NCI-H2107 treated with DMSO at 0.1 percent for 48 hours (cell line): ENCODE results near the gene LPP.
A peak's percentile ranks its signal among the peaks of the same experiment; 100 is the strongest.

ENCODE experiments used
- DNase-seq: peaks from one replicate; lab custom pipeline; 2025; ENCODE audit not compliant: unreplicated experiment; lab: John Stamatoyannopoulos, UW

Gene LPP

DNA sequence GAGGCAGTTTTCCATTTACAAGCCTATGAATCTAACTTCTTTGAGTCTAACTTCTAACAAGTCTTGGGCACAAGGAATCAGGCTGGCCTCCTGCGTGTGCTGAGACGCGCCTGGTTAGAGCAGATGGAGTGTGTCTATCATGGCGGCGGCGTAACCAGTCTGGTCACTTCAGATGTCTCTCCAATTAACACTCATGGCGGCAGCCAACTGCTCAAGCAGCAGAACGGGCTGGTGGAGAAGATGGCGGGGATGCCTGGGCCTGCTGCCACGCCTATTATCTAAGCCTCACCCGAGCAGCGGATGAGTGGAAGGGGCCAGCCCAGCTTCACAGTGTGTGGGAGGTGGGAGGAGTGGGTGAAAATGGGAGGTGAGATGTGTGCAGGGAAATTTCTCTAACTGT is 771.4 kb downstream of the LPP start:
- no peak for DNase-seq

DNA sequence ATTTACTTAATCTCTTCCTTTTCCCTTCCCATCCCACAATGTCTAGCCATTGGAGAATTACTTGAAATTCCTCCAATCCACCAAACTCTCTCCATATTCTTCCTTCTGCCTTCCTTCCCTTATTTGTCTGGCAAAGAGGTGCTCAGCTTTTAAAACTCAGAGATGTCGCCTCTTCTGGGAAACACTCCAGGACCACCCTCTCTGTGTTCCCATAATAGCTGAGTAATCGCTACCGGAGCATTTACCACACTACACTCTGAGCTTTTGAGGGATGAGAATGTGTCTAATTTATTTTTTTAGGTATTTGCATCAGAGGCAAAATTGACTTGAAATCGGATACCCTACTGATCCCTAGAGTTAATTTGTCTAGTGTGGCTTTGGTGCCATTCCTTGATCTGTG is 772.2 kb downstream of the LPP start:
- no peak for DNase-seq

DNA sequence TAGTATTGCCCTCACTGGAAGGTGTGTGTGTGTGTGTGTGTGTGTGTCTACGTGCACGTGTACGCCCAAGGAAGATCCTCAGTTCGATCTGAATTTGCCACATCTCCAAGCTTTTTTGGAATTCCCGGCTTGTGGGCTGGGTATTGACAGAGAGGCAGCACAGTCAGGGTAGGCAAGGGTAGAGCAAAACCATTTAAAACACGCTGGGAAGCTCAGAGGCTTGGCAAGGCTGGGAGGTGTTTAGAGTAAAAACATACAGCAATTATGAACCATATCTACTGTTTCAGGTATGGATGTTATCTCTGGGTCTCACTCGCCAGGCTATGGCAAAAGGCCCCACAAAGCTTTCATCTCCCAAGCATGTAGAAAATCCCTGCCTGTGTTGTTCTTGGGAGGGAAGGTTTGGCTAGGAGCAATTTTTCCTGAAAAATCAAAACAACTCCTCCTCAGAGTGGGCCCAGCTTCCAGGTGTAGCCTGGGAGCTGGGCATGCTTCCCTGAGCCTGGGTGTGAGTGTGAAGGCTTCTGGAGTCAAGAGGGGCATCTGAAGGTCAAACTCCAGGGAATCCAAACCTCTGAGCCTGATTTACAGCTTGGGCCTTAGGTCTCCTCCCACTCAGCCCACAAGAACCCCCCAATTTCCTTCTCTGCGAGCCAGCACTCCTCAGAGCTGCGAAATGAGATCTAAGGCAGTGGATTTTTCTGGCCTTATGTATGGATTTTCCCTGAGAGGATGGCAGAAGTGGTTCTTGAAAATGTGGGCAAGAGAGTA is 773.0 kb downstream of the LPP start:
- no peak for DNase-seq

DNA sequence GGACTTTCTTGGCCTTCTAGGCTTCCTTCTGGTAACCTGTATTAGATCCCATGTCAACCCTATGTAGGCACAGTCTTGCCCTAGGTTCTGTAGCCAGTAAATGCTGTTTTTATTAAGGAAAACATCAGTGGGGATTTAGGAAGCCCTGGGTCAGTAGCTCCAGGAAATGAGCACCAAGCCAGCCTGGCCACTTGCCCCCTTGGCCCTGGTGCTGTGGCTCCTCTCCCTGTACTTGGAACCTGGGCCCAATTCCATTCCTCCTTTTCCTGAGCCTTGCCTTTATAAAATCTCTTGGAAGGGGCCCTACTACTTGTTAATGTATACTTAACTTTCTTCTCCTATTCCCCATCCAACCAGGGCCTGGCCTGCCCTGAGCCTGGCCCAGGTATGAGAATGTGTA is 774.0 kb downstream of the LPP start:
- DNase-seq, result no peak

DNA sequence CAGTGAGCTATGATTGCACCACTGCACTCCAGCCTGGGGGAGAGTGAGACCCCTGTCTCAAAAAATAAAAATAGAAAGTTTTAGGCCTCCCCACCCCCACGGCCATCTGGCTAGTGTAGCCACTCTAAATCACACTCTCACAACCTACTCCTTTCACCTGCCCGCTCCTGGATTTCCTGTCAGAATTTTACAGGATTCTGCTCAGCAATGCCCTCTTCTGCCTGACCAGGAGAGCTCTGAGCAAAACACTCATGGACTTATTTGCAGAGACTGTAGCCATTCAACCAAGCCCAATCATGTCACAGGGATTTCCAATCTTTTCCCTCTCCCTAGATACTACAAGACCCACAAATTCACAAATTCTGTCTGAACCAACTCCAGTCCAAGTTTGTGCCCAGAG is 775.2 kb downstream of the LPP start:
- peak; percentile 40 for DNase-seq

DNA sequence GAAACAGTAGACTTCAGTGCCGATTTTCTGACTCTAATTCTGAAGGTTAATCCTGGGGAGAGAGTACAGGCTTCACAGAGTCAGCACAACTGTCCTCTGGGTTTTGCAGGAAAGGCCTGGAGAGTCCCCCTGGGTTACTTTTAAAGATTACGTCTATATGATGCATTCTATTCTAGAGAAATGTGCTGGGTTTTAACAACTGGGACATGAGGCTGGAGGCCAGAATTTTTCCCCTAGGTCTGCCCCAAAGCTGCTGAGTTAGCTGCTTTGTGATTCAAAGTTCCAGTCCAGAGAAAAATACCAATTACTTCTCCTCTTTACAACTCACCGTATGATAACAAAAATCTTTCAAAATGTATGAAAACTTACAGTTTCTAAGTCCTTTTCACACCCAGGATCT is 777.1 kb downstream of the LPP start:
- DNase-seq, result no peak

DNA sequence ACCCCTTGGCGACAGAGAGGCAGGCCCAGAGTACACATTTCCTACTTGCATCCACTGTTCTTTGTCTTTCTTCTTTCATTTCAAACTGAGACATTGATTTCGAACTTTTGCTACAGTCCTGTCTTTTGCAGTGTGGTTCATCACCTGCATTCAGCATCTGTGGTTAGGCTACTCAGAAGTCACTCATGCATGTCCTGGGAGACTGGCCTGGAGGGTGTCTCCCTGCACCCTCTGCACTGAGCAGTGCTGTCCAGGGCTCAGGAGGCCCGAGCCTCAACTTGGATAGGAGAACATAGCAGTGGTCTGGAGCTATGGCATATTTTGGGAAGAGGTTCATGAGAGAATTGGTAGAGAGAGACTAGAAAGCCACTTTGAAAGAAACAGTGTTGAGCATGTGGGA is 777.6 kb downstream of the LPP start:
- DNase-seq, result peak; percentile 54

DNA sequence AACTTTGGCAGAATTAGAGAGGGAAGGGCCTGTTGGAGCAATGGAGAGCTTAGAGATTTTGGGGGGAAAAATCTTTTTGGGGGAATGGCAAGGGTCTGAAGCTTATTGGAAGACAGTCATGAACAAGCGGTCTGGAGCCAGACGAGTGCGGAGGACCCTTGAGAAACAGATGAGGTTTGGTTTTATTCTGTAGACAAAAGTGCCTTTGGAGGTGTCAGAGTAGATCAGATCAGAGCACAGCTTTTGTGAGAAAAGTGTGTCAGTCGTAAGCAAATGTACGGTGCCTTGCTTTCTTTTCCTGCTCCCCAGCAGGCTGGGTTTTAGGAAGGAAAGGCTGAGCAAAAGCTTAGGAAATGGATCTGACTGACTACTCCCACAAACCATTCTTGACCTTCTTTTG is 781.0 kb downstream of the LPP start:
- no peak for DNase-seq

DNA sequence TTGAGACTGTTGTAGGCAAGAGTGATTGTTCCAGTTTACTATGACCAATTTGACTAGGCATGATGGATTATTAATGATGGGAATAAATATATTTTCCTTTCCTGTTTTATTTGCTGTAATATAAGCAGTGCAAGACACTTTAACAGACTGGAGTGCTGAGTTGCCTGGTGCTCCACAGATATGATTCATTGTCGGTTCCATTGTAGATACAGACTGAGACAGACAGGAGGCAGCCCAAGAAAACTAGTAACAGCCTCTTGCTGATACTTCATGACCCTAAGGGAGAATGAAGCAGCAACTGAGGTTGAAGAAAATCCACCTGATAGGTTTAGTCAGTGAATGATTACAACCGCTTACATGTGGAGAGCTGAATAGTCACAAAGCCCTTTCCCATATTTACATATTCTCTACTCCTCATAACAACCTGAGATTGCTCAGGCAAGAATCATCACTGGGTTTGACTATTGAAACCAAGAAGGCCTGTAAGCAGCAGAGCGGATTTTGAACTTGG is 782.7 kb downstream of the LPP start:
- DNase-seq, result no peak

DNA sequence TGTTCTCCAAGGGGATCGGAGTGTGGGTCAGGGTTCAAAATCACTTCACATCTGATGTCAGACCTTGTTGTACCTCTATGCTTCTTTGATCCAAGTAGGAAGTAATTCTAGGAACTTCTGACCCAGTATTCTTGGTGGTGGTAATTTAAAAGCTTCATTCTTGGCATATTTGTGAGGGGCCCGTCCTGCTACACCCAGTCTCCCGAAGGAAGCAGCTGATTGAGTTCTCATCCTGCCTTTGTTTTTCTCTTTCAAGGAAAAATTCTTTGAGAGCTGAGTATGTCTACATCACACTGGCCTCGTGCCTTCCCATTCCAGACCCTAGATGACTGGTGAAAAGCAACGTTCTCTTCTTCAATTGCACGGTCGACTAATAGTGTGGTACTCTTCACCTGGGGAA is 783.4 kb downstream of the LPP start:
- no peak for DNase-seq

DNA sequence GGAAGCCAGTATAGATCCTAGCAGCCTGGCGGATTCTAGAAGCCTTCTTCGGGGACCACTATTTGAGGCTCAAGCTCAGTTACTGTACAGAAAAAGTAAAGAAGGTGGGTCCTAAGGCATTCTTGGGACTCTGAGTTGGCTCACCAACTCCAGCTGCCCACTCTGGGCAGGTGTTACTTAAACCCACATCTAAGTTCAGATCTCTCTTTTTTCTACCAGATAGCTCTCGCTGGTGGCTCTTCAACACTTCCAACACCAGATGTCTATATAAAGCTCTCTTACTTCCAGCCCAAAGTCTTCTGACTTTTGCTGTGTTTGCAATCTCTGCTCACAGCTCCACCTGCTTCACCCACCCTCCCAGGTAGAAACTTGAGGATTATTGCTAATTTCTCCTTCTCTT is 785.0 kb downstream of the LPP start:
- DNase-seq, result no peak

DNA sequence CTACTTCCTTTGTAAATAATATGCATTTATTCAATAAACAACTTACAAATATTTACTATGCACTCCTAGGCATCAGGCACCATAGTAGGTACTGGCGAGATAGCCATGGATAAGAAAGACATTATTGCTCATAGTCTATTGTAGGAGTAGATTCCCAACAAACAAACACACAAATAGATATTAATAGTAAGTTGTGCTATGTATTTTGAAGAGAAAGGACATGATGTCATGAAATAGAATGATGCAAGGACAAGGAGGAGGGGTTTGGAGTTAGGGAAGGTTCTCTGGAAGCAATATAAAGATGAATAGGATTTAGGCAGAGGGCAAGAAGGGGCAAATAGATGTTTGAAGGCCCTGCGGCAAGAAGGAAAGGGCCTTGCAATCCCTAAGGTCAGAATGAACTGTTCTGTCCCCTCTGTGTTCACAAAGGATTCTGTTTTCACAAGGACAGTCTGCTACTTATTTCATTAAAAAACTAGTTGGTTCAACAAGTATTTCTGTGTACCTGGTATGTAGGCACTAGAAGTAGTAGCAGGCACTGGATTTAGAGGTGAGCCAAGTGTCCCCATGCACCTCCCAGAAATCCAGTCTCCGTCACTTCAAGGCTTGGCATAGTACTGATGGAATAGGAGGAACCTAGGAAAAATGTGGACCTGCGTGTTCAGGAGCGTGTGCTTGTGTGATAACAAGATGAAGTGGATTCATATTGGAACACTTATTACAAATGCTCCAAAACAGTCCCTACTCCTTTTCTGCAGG is 786.0 kb downstream of the LPP start:
- no peak for DNase-seq
